ENCODE data around the gene ZC3H7A.

- TF ChIP-seq TEAD4 (IDR thresholded peaks at IDR 0.05) (no peak), CREB1 (IDR thresholded peaks at IDR 0.05; ENCODE audit: low read depth) (no peak), TAF1 (IDR thresholded peaks at IDR 0.05; ENCODE audit: low read depth) (no peak), EP300 (IDR thresholded peaks at IDR 0.05; ENCODE audit: borderline replicate concordance) (no peak), FOXM1 (IDR thresholded peaks at IDR 0.05; ENCODE audit: borderline replicate concordance, low read depth) (no peak), ZBTB7A (IDR thresholded peaks at IDR 0.05; ENCODE audit: low read depth) (no peak)
Measured at GRCh38 chr16:11794996-11795886, 1.8 kb downstream of the ZC3H7A start.

All from Ishikawa (cell line).